WERI-Rb-1 (cell line): ENCODE data around the gene GOLIM4.

ENCODE experiments used
- DNase-seq: peaks from one replicate; pipeline ENCODE4 v3.0.0-alpha.2; 2020
- H3K27ac ChIP-seq: fragments of 250-450 bp; sonication (Bioruptor Pico); 2 replicates; pipeline ENCODE4 v1.5.1; 2020; ENCODE audit warnings: mild to moderate bottlenecking, moderate library complexity
- H3K27me3 ChIP-seq: fragments of 250-450 bp; sonication (Bioruptor Pico); 2 replicates; pipeline ENCODE4 v1.5.1; 2021; ENCODE audit warnings: mild to moderate bottlenecking, low read depth, moderate library complexity; ENCODE audit not compliant: insufficient read depth, severe bottlenecking
- H3K36me3 ChIP-seq: fragments of 250-450 bp; sonication (Bioruptor Pico); 2 replicates; pipeline ENCODE4 v1.5.1; 2020; ENCODE audit warnings: mild to moderate bottlenecking, moderate library complexity
- H3K4me3 ChIP-seq: 2 replicates; pipeline ENCODE4 v1.5.1; 2011; ENCODE audit warnings: low read depth, mild to moderate bottlenecking, control low read depth, low read length
- H3K9me3 ChIP-seq: fragments of 250-450 bp; sonication (Bioruptor Pico); 2 replicates; pipeline ENCODE4 v1.5.1; 2021; ENCODE audit warnings: mild to moderate bottlenecking, moderate library complexity; ENCODE audit not compliant: severe bottlenecking
- TF ChIP-seq, protein P1 (sequence below): IDR thresholded peaks from 2 replicates; pipeline ENCODE4 v1.5.1; 2011; ENCODE audit warnings: low read depth, mild to moderate bottlenecking, control low read depth, inconsistent platforms, low read length

The GOLIM4 gene

DNA sequence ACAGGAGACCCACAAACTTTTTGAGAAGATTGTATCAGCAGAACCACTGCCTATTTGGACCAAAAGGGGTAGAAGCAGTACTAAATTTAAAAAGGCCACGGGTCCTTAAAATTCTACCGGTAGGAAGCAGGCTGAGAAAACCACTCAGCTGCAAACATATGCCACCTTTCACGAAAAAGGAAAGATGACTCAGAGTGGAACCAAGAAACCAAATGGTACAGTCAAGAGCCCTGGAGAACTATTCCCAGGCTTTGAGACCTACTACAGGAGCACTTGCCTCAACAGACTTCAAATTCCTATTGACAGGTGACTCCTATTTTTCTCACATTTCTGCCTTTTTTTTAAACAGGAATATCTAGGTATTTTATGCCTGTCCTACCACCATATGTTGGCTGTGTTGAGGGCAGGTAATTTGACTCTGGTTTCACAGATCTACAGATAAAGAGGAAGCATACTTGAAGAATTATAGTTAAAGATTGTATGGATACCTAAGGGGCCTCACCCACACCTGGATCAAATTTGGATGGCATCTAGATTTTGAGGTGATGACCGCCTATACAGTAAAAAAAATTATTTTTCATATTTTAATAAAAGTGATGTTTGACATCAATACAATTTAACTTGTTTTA is 10.1 kb downstream of the GOLIM4 start:
- H3K9me3 ChIP-seq, result no peaks in the 10 kb centered on the region
- no peak overlapping the region for H3K27ac ChIP-seq
- no peaks in the 10 kb centered on the region for H3K36me3 ChIP-seq
- TF ChIP-seq, protein P1, sequence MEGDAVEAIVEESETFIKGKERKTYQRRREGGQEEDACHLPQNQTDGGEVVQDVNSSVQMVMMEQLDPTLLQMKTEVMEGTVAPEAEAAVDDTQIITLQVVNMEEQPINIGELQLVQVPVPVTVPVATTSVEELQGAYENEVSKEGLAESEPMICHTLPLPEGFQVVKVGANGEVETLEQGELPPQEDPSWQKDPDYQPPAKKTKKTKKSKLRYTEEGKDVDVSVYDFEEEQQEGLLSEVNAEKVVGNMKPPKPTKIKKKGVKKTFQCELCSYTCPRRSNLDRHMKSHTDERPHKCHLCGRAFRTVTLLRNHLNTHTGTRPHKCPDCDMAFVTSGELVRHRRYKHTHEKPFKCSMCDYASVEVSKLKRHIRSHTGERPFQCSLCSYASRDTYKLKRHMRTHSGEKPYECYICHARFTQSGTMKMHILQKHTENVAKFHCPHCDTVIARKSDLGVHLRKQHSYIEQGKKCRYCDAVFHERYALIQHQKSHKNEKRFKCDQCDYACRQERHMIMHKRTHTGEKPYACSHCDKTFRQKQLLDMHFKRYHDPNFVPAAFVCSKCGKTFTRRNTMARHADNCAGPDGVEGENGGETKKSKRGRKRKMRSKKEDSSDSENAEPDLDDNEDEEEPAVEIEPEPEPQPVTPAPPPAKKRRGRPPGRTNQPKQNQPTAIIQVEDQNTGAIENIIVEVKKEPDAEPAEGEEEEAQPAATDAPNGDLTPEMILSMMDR, result no peak
- no peaks in the 10 kb centered on the region for H3K27me3 ChIP-seq
- H3K4me3 ChIP-seq, result no peak overlapping the region
- no peak for DNase-seq

DNA sequence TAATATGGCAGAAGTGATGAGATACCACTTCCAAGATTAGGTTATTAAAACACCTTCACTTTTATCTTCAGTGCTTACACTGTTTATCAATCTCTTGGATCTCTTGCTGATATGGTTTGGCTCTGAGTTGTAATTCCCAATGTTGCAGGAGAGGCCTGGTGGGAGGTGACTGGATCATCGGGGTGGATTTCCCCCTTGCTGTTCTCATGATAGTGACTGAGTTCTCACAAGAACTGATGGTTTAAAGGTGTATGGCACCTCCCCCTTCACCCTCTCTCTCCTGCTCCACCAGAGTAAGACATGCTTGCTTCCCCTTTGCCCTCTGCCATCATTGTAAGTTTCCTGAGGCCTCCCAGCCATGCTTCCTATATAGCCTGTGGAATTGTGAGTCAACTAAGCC is 11.8 kb downstream of the GOLIM4 start:
- no peaks in the 10 kb centered on the region for H3K36me3 ChIP-seq
- H3K27ac ChIP-seq, result no peak overlapping the region
- no peaks in the 10 kb centered on the region for H3K9me3 ChIP-seq
- no peaks in the 10 kb centered on the region for H3K27me3 ChIP-seq
- TF ChIP-seq, protein P1, result no peak
- H3K4me3 ChIP-seq, result no peak overlapping the region
- DNase-seq, result no peak

- Histone ChIP-seq H3K9me3 (no peaks in the 10 kb centered on the region), H3K4me3 (no peak overlapping the region), H3K27ac (no peak overlapping the region), H3K27me3 (no peaks in the 10 kb centered on the region), H3K36me3 (no peaks in the 10 kb centered on the region)
- TF ChIP-seq, protein P1, result no peak
- DNase-seq, result no peak
Measured at GRCh38 chr3:168081856-168082255, 13.9 kb downstream of the GOLIM4 start.

DNA sequence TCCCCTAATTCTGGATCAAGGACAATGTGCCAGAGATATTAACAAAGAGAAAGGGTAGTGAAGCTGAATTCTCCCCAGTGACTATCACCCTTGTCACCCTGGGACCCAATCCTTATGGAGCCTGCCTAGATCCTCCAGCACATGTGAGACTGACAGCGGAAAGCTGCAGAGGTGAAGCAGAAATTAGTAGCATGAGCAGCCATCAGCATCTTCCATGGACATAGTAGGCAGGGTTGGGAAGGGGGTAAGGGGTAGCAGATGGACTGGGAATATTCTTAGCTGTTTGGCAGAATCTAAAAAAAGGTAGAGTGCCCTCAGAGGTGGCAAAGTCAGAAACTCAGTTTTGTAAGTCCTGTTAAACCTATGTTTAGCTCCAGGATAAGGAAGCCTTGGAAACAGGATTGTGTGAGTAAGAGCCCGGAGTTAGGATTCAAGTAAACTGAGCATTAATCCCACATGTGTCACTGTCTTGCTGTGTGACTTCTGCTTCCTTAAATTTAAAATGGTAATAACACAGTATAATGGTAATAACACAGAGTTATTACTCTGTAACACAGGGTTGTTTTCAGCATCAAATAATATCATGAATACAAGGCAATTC is 14.5 kb downstream of the GOLIM4 start:
- no peaks in the 10 kb centered on the region for H3K9me3 ChIP-seq
- no peaks in the 10 kb centered on the region for H3K27me3 ChIP-seq
- TF ChIP-seq, protein P1, result no peak
- H3K36me3 ChIP-seq, result no peaks in the 10 kb centered on the region
- H3K4me3 ChIP-seq, result no peak overlapping the region
- no peak overlapping the region for H3K27ac ChIP-seq
- DNase-seq, result no peak

GRCh38 chr3:168080499-168081170 is 15.1 kb downstream of the GOLIM4 start:
- no peak overlapping the region for H3K4me3 ChIP-seq
- TF ChIP-seq, protein P1, result no peak
- DNase-seq, result no peak
- H3K27me3 ChIP-seq, result no peaks in the 10 kb centered on the region
- no peaks in the 10 kb centered on the region for H3K9me3 ChIP-seq
- no peak overlapping the region for H3K27ac ChIP-seq
- no peaks in the 10 kb centered on the region for H3K36me3 ChIP-seq
